Fibroblast of lung (primary cell): Measurements from ENCODE around the gene TTYH2. TPM values are rescaled to one million over a fixed set of nuclear protein-coding genes. Genes with fewer than 3 reads are reported as not detected.

Experiments used
- DNase-seq, 2 donors: peaks; one replicate each; pipeline versions ENCODE4 v3.0.0 to v3.0.0-alpha.2; 2010; ENCODE audit warnings: low read depth in 2 of 2
- H2AFZ ChIP-seq: 2 replicates; pipeline ENCODE4 v1.5.1; 2012; ENCODE audit warnings: low read length, control low read depth, inconsistent platforms
- H3K27ac ChIP-seq: 2 replicates; pipeline ENCODE4 v1.5.1; 2011; ENCODE audit warnings: low read length, control low read depth; ENCODE audit not compliant: insufficient read depth
- H3K27me3 ChIP-seq: 2 replicates; pipeline ENCODE4 v1.5.1; 2011; ENCODE audit warnings: mild to moderate bottlenecking, low read length; ENCODE audit not compliant: control insufficient read depth, insufficient read depth
- H3K36me3 ChIP-seq: 2 replicates; pipeline ENCODE4 v1.5.1; 2011; ENCODE audit warnings: low read length; ENCODE audit not compliant: control insufficient read depth, insufficient read depth
- H3K4me1 ChIP-seq: 2 replicates; pipeline ENCODE4 v1.5.1; 2011; ENCODE audit warnings: low read length; ENCODE audit not compliant: control insufficient read depth, insufficient read depth; ENCODE audit errors: extremely low read depth
- H3K4me2 ChIP-seq: 2 replicates; pipeline ENCODE4 v1.5.1; 2011; ENCODE audit warnings: low read length, control low read depth; ENCODE audit not compliant: insufficient read depth; ENCODE audit errors: extremely low read depth
- H3K4me3 ChIP-seq, 4 experiments: fragments of 200-600 bp in 1 of 4; sonication (generic) in 1 of 4; replicated peaks in 1 of 4; 2 replicates each; pipeline ENCODE4 v1.5.1; 2011 to 2016; ENCODE audit warnings: low read length in 4 of 4, low read depth in 3 of 4, mild to moderate bottlenecking in 3 of 4, control low read depth in 2 of 4, inconsistent platforms in 1 of 4, mixed read lengths in 1 of 4; ENCODE audit not compliant: insufficient read depth in 1 of 4; ENCODE audit errors: control extremely low read depth in 1 of 4
- H3K79me2 ChIP-seq: 2 replicates; pipeline ENCODE4 v1.5.1; 2012; ENCODE audit warnings: mild to moderate bottlenecking, low read length, inconsistent platforms; ENCODE audit not compliant: control insufficient read depth, insufficient read depth
- H3K9ac ChIP-seq: 2 replicates; pipeline ENCODE4 v1.5.1; 2011; ENCODE audit warnings: mild to moderate bottlenecking, low read length, control low read depth; ENCODE audit not compliant: insufficient read depth
- H3K9me3 ChIP-seq: 2 replicates; pipeline ENCODE4 v1.5.1; 2012; ENCODE audit warnings: low read depth, low read length; ENCODE audit not compliant: control insufficient read depth, insufficient read depth
- H4K20me1 ChIP-seq: 2 replicates; pipeline ENCODE4 v1.5.1; 2011; ENCODE audit warnings: low read length; ENCODE audit not compliant: control insufficient read depth, insufficient read depth; ENCODE audit errors: extremely low read depth
- EZH2 ChIP-seq: IDR thresholded peaks from 2 replicates; pipeline ENCODE4 v1.5.1; 2012; ENCODE audit warnings: low read length, control low read depth, mild to moderate bottlenecking; ENCODE audit errors: missing control alignments
- polyA plus RNA-seq, 2 donors: library from polyadenylated mRNA; depleted of rRNA in 1 of 2; stranded (reverse) in 1 of 2; unstranded in 1 of 2; fragments of >200 nt; gene quantifications; 2 replicates each; pipeline ENCODE4 v1.2.1, GENCODE V29; 2011 to 2012; ENCODE audit warnings: missing spikeins in 1 of 2
- total RNA-seq: library from RNA; depleted of rRNA; stranded (reverse); fragments of >200 nt; gene quantifications from 2 replicates; pipeline ENCODE4 v1.2.1, GENCODE V29; 2014
- TF ChIP-seq, protein P1 (sequence below), 2 donors: IDR thresholded peaks in 1 of 2; conservative IDR thresholded peaks in 1 of 2; 1 replicate in 1 of 2; 2 replicates in 1 of 2; pipeline ENCODE4 v1.5.1; 2011 to 2012; ENCODE audit warnings: low read length in 2 of 2, control low read depth in 1 of 2, inconsistent platforms in 1 of 2, low read depth in 1 of 2, mild to moderate bottlenecking in 1 of 2

TTYH2 gene
- total and polyA plus RNA-seq, 2 donors (not counting 1 experiment from before 2014, with no cell fraction given), result 0.99 to 1.2 TPM

DNA sequence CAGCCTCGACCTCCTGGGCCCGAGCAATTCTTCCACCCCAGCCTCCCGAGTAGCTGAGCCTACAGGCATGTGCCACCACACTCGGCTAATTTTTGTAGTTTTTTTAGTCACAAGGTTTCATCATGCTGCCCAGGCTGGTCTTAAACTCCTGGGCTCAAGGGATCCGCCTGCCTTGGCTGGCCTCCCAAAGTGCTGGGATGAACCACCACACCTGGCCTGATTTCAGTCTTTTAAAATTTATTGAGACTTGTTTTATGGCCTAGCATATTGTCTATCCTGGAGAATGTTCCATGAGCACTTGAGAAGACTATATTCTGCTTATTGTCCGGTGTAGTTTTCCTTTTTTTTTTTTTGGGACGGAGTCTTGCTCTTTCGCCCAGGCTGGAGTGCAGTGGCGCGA, 79.1 kb downstream of the TTYH2 start:
- Histone ChIP-seq H3K36me3 (no peaks in the 10 kb centered on the region), H3K4me3 (no peak overlapping the region), H3K27me3 (no peaks in the 10 kb centered on the region), H3K27ac (no peak overlapping the region), H3K9ac (no peak overlapping the region), H3K4me2 (no peak overlapping the region), H2AFZ (no peak overlapping the region), H3K79me2 (no peaks in the 10 kb centered on the region), H3K9me3 (no peaks in the 10 kb centered on the region), H4K20me1 (no peaks in the 10 kb centered on the region), H3K4me1 (no peaks in the 10 kb centered on the region)
- TF ChIP-seq, protein P1, sequence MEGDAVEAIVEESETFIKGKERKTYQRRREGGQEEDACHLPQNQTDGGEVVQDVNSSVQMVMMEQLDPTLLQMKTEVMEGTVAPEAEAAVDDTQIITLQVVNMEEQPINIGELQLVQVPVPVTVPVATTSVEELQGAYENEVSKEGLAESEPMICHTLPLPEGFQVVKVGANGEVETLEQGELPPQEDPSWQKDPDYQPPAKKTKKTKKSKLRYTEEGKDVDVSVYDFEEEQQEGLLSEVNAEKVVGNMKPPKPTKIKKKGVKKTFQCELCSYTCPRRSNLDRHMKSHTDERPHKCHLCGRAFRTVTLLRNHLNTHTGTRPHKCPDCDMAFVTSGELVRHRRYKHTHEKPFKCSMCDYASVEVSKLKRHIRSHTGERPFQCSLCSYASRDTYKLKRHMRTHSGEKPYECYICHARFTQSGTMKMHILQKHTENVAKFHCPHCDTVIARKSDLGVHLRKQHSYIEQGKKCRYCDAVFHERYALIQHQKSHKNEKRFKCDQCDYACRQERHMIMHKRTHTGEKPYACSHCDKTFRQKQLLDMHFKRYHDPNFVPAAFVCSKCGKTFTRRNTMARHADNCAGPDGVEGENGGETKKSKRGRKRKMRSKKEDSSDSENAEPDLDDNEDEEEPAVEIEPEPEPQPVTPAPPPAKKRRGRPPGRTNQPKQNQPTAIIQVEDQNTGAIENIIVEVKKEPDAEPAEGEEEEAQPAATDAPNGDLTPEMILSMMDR (conservative IDR thresholded peaks at IDR 0.05 in 1 of 2, IDR thresholded peaks at IDR 0.05 in 1 of 2; ENCODE audit: low read depth in 1 of 2, low read length in 2 of 2), result no peak
- TF ChIP-seq EZH2, result no peak
- DNase-seq, result no peak

GRCh38 chr17:74295625-74296547, 82.5 kb downstream of the TTYH2 start:
- no peak overlapping the region for H3K4me2 ChIP-seq

DNA sequence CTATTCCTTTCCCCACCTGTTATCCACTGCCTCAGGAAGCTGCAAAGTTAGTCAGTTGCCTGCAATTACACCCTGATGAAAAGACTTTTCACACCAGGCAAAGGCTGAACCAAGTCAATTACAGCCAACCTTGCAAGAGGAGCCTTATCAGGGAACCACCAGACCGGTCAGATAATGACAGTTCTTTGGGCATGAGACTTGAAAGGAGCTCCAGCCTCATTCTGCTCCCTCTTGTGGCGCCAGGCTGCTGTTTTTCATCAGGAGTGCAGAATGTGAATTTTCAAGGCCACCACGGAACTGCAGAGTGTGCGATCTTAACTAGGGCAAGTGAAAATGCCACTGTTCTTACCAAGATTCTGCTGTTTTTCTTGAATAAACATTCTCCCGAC, 83.2 kb downstream of the TTYH2 start:
- peak; percentile 44 to 67 for DNase-seq

More at GRCh38 chr17:74295625-74296547, 82.5 kb downstream of the TTYH2 start:
- H3K36me3 ChIP-seq, result no peaks in the 10 kb centered on the region
- no peak overlapping the region for H3K9ac ChIP-seq
- TF ChIP-seq EZH2, result no peak
- TF ChIP-seq, protein P1 (conservative IDR thresholded peaks at IDR 0.05 in 1 of 2, IDR thresholded peaks at IDR 0.05 in 1 of 2; ENCODE audit: low read depth in 1 of 2, low read length in 2 of 2), result no peak
- DNase-seq, result peak in 1 of 2 donors; percentile 43
- no peak overlapping the region for H2AFZ ChIP-seq
- no peaks in the 10 kb centered on the region for H4K20me1 ChIP-seq
- H3K9me3 ChIP-seq, result no peaks in the 10 kb centered on the region
- H3K4me3 ChIP-seq, result no peak overlapping the region
- H3K79me2 ChIP-seq, result no peaks in the 10 kb centered on the region
- H3K27me3 ChIP-seq, result no peaks in the 10 kb centered on the region
- no peak overlapping the region for H3K27ac ChIP-seq
- H3K4me1 ChIP-seq, result no peaks in the 10 kb centered on the region

More for the DNA sequence above, 83.2 kb downstream of the TTYH2 start:
- Histone ChIP-seq H3K27ac (no peak overlapping the region), H3K36me3 (no peaks in the 10 kb centered on the region), H3K4me3 (no peak overlapping the region), H3K27me3 (no peaks in the 10 kb centered on the region), H3K9ac (no peak overlapping the region), H3K4me1 (no peaks in the 10 kb centered on the region), H3K4me2 (no peak overlapping the region), H2AFZ (no peak overlapping the region), H3K79me2 (no peaks in the 10 kb centered on the region), H3K9me3 (no peaks in the 10 kb centered on the region), H4K20me1 (no peaks in the 10 kb centered on the region)
- TF ChIP-seq EZH2, result no peak
- TF ChIP-seq, protein P1 (conservative IDR thresholded peaks at IDR 0.05 in 1 of 2, IDR thresholded peaks at IDR 0.05 in 1 of 2; ENCODE audit: low read depth in 1 of 2, low read length in 2 of 2), result peak; percentile 55 to 67
